Colon (tissue), 2 donors: Measurements from ENCODE around the gene KIF19.

Experiments
- FAIRE-seq: peaks from 2 replicates; lab custom pipeline; 2012; peaks lifted over from hg19 to GRCh38; lab: Jason Lieb, UNC
- donor health status: control.
- donor health status: control.

The KIF19 gene

GRCh38 chr17:74305865-74306654 lies 20.0 kb upstream of the KIF19 start:
- no peak for FAIRE-seq

DNA sequence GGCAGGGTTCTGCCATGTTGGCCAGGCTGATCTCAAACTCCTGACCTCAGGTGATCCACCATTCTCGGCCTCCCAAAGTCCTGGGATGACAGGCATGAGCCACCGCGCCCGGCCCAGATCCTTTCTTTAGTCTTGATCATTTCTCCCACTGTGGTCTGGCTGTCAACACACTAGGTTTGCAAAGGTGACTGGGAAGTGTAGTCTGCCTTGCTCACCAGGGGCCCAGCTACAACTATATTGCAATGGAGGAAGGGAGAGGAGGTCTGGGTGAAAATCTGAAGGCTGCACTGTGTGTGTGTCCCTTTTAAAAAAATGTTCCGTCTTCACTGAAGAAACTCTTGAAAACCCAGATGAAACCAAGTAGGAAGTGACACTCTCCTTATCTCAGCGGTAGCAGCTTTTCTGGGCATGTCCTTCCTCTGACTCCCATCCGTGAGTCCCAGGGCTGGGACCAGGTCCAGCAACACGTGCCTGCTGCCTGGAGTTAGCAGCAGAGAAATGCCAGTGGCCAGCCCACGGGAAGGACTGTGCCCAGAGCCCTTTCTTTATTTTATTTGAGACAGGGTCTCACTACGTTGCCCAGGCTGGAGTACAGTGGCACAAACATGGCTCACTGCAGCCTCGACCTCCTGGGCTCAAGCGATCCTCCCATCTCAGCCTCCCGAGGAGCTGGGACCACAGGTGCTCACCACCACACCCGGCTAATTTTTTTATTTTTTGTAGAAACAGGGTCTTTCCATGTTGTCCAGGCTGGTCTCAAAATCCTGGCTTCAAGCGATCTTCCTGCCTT lies 17.8 kb upstream of the KIF19 start:
- no peak for FAIRE-seq

DNA sequence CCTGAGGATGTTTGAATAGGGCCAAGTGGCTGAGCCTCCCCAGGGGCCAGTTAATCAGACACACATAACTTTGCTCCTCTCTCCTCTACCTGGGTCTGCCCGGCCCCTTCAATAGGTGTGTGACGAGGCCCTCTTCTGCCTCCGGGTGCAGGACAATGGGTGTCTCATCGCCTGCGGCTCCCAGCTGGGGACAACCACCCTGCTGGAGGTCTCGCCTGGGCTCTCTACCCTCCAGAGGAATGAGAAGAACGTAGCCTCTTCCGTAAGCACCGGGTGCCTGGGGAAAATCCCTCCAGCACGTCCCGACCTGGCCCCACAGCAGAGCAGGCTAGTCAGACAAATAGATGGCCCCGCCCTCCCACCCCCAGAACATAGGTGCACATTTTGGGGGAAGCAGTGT lies 16.1 kb upstream of the KIF19 start:
- FAIRE-seq, result no peak

GRCh38 chr17:74314877-74315276 lies 11.1 kb upstream of the KIF19 start:
- no peak for FAIRE-seq

GRCh38 chr17:74316220-74316619 lies 9.8 kb upstream of the KIF19 start:
- no peak for FAIRE-seq

- no peak for FAIRE-seq
Measured at GRCh38 chr17:74317071-74317470, 9.0 kb upstream of the KIF19 start.

GRCh38 chr17:74318391-74318790 lies 7.6 kb upstream of the KIF19 start:
- FAIRE-seq, result no peak

- no peak for FAIRE-seq
Measured at GRCh38 chr17:74324521-74324920, 1.5 kb upstream of the KIF19 start.

DNA sequence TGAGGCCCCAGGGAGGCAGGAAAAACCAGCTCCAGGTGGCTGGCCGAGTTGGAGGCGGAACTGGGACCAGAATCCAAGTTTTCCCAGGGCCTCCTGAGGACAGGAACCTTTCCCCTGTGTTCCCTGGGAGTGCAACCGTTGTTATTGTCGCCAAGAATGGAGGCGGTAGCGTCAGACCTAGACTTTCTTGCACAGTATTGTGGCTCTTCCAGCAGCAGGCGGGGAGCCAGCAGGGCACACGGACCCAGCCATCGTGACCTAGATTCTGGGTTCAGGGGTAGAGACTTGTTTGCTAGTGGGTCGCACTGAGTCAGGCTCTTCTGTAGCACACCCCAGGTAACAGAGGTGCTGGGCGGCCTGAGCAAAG lies 667 bp upstream of the KIF19 start:
- no peak for FAIRE-seq

DNA sequence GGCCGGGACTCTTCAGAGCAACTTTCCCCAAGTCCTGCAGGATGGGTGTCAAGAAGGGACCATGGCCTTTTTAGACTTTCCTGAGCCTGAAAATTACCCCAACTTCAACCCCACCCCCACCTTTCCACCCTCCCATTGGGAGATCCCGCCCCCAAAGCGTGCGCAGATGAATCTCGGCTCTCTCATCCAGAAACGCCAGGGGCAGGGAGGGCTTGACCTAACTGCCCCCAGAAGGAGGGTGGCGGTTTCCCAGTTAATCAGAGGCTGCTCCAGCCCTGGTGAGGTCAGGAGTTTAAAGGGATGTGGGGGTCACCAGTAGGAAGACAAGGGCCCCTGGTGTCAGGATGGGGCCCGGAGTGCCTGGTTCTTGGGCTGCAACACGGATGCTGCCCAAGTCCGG lies 480 bp downstream of the KIF19 start:
- no peak for FAIRE-seq

DNA sequence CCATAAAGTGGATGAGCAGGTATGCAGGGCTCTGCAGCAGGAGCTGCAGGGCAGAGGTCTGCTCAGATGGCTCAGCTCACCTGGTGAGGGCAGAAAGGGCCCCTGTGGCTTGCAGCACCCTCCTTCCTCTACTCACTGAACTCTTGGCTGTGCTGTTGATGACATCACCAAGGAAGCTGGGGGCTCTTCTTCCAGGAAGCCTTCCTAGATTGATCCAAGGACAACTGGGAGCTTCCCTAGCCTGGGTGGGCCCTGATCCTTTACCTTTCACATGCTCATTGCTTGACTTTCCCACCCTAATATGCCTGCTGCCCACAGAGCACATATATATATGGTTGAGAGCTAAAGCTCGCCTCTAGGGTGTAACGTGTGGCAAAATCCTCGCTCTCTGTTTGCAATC lies 2.5 kb downstream of the KIF19 start:
- FAIRE-seq, result no peak

- FAIRE-seq, result no peak
Measured at GRCh38 chr17:74329378-74329777, 3.4 kb downstream of the KIF19 start.

DNA sequence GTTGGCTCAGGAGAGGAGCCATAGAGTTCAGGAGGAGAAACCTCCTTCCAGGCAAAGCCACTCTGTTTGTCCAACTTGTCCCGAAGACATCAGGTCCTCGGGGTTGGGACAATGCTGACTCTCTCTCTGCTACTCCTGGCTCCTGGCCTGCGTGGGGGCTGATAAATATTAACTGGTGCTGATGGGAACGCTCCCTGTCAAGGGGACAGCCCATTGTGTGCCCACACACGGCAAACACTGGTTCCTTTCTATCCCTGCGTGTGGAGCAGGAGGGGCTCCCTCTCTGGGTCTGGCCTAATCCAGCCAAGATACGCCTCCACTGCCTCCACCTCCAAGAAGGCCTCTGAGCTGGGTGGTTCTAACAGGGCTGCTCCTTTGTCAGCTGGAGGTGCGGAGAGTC lies 4.4 kb downstream of the KIF19 start:
- no peak for FAIRE-seq

GRCh38 chr17:74332017-74332650 lies 6.1 kb downstream of the KIF19 start:
- FAIRE-seq, result no peak

GRCh38 chr17:74332763-74333283 lies 6.8 kb downstream of the KIF19 start:
- FAIRE-seq, result no peak

DNA sequence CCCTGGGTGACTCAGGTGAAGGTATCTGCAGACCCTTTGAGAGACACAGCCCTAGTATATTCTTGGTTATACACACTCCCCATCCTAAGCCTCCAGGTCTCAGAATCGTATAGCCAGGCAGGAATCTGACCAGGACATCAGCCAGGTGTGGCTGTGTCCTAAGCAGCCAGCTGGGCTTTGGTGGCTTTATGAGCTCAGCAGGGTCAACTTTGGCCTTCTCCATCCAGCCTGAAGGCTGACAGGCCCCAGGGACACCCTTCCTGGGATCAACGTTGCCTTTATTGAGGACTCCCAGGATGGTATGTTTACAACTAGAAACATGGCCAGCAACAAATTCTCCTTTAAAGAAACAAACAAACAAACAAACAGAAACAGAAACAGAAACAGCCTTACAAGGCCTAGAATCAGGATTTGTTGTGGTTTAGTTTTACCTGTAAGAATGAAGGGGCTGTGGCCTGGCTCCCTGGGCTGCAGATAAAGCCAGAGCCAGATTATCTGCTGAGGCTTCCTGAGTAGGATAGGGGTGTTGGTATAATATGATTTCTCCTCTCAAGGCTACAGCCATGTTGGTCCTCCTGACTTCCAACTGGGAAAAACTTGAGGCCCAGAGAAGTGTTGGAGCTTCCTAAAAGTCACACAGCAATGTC lies 8.5 kb downstream of the KIF19 start:
- FAIRE-seq, result no peak

DNA sequence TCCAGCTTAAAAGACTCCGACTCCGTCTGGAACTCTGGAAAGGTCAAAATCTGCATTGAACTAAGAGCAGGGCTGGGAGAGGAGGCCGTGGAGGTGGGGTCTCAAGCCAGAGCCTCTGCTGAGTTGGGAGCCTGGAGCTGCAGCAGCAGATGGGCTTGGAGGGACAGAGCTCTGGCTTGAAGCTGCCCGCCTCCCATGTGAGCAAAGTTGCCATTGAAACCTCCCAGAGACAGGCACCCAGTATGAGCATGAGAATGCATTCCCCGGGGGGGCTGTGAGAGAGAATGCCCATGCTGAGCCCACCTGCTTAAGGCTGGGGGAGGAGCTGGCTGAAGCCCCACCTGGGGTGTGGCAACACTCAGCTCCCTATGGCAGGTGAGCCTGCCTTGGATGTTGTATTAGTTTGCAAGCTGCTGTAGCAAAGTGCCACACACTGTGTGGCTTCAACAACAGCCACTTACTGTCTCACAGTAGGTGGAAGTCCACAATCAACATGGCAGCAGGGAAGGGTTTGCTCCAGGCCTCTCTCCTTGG lies 9.6 kb downstream of the KIF19 start:
- FAIRE-seq, result no peak

DNA sequence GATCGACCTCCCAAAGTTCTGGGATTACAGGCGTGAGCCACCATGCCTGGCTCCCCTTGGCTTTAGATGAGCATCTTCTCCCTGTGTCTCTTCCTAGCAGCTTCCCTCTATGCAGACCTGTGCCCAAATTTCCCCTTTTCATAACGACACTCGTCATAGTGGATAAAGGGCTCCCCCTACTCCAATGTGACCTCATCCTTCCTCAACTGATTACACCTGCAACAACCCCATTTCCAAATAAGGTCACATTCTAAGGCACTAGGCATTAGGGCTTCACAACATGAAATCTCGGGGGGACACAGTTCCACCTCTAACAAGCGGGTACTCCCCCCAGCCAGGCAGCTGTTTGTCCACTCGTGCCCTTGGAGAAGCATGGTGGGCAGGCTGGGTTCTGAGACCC lies 10.3 kb downstream of the KIF19 start:
- no peak for FAIRE-seq

- FAIRE-seq, result no peak
Measured at GRCh38 chr17:74337834-74338500, 11.9 kb downstream of the KIF19 start.

DNA sequence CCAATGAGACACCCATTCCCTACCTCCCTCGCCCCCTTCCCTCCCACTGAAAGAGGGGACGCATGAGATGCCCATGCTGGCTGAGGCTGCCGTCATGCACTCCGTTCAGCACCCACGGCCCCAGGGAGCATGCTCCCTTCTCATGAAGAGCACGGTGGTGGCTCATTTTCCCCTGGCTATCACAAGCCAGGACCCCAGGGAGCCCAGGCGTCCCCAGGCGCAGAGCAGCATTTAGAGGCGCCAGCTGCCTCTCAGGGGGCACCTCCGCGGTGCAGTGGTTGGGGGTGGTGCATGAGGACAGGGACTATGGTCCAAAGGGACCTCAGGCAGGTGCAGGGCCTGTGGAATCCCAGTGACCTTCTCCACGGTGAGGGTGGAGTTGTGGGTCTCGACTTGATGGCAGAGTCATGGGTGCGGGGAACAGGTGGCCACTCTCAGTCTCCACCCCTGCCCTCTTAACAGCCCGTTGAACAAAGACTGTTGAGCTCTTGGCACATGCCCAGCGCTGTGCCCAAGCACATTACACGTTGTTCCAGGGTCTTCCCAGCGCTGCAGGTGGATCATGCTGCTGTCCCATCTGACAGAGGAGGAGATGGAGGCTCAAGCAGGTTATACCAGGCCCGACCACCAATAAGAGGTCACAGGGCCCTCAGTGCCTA lies 13.6 kb downstream of the KIF19 start:
- no peak for FAIRE-seq

DNA sequence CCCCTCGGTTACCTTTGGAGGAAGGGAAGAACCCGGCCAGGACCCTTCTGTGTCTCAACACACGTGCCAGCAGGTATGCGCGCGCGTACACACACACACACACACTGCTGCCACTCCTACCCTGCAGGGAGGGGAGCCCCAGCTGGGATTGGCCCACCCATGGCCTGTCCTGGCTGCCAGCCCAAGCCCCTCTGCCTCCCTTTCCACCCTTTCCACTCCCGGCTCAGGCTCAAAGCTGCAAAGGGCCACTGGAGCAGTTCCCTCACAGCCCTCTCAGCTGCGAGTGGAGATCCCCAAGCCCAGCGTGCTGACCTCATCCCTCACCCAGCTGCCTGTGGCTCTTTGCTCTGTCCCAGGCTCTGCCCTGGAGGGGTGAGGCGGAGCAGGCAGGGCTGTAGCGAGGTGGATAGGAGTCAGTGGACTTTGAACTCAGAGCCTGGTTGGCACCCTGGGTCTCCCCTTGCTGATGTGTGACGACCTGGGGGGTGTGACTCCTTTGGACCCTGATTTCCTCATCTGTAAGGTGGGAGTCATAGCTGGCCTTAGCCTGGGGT lies 14.5 kb downstream of the KIF19 start:
- no peak for FAIRE-seq
